HepG2 (cell line): ENCODE data around the gene TMEM253. TPM values are rescaled to one million over a fixed set of nuclear protein-coding genes. Genes with fewer than 3 reads are reported as not detected.

Source experiments
- DDIT3 ChIP-seq: sonication (generic); formaldehyde crosslinking; IDR thresholded peaks from 2 replicates; pipeline ENCODE4 v1.4.0; 2020; ENCODE audit warnings: mild to moderate bottlenecking, missing genetic modification reagents
- GPBP1L1 ChIP-seq: sonication (generic); formaldehyde crosslinking; IDR thresholded peaks from 2 replicates; pipeline ENCODE4 v1.5.0; 2020; ENCODE audit warnings: mild to moderate bottlenecking, missing genetic modification reagents
- GPN1 ChIP-seq: sonication (generic); formaldehyde crosslinking; IDR thresholded peaks from 2 replicates; pipeline ENCODE4 v1.5.1; 2020; ENCODE audit warnings: missing genetic modification reagents, borderline replicate concordance
- KAT2B ChIP-seq: fragments of 150-350 bp; IDR thresholded peaks from 2 replicates; pipeline ENCODE4 v1.6.1; 2014; ENCODE audit warnings: low read depth, low read length, borderline replicate concordance
- KDM5A ChIP-seq: fragments of 200-600 bp; sonication (generic); IDR thresholded peaks from 2 replicates; pipeline ENCODE4 v1.7.0; 2018; ENCODE audit warnings: antibody characterized with exemption, mild to moderate bottlenecking, low read length, borderline replicate concordance
- MED8 ChIP-seq: sonication (generic); formaldehyde crosslinking; IDR thresholded peaks from 2 replicates; pipeline ENCODE4 v1.8.1; 2023; ENCODE audit warnings: mild to moderate bottlenecking, missing genetic modification reagents; ENCODE audit not compliant: insufficient replicate concordance
- MEF2D ChIP-seq: sonication (generic); formaldehyde crosslinking; IDR thresholded peaks from 2 replicates; pipeline ENCODE4 v1.5.1; 2020; ENCODE audit warnings: mild to moderate bottlenecking, missing genetic modification reagents
- MEIS1 ChIP-seq: sonication (generic); formaldehyde crosslinking; IDR thresholded peaks from 2 replicates; pipeline ENCODE4 v1.9.0; 2021; ENCODE audit warnings: mild to moderate bottlenecking, missing genetic modification reagents, moderate library complexity, borderline replicate concordance
- NFIC ChIP-seq: IDR thresholded peaks from 2 replicates; pipeline ENCODE4 v1.6.1; 2012; ENCODE audit warnings: mild to moderate bottlenecking, low read length, inconsistent platforms
- ZBTB7B ChIP-seq: sonication (generic); formaldehyde crosslinking; IDR thresholded peaks from 2 replicates; pipeline ENCODE4 v1.4.0; 2020; ENCODE audit warnings: missing genetic modification reagents
- ZMYM4 ChIP-seq: sonication (generic); formaldehyde crosslinking; IDR thresholded peaks from 2 replicates; pipeline ENCODE4 v1.8.1; 2023; ENCODE audit warnings: mild to moderate bottlenecking, missing genetic modification reagents
- ZNF124 ChIP-seq: sonication (generic); formaldehyde crosslinking; IDR thresholded peaks from 2 replicates; pipeline ENCODE4 v1.4.0; 2020; ENCODE audit warnings: missing genetic modification reagents
- ZNF180 ChIP-seq: sonication (generic); formaldehyde crosslinking; IDR thresholded peaks from 2 replicates; pipeline ENCODE4 v1.4.0; 2020; ENCODE audit warnings: low read depth, missing genetic modification reagents, borderline replicate concordance
- ZNF260 ChIP-seq: sonication (generic); formaldehyde crosslinking; IDR thresholded peaks from 2 replicates; pipeline ENCODE4 v1.4.0; 2020; ENCODE audit warnings: missing genetic modification reagents, low read depth, mild to moderate bottlenecking, borderline replicate concordance
- ZNF331 ChIP-seq: sonication (generic); formaldehyde crosslinking; IDR thresholded peaks from 2 replicates; pipeline ENCODE4 v1.4.0; 2020; ENCODE audit warnings: missing genetic modification reagents
- ZNF512 ChIP-seq: sonication (generic); formaldehyde crosslinking; IDR thresholded peaks from 2 replicates; pipeline ENCODE4 v1.4.0; 2020; ENCODE audit warnings: mild to moderate bottlenecking, missing genetic modification reagents
- ZNF513 ChIP-seq: sonication (generic); formaldehyde crosslinking; conservative IDR thresholded peaks from 2 replicates; pipeline ENCODE4 v1.5.0; 2020; ENCODE audit warnings: missing genetic modification reagents
- ZNF746 ChIP-seq: sonication (generic); formaldehyde crosslinking; IDR thresholded peaks from 2 replicates; pipeline ENCODE4 v1.8.0; 2022; ENCODE audit warnings: mild to moderate bottlenecking, missing genetic modification reagents
- polyA plus RNA-seq, 8 experiments: library from polyadenylated mRNA; depleted of rRNA in 3 of 8; stranded (reverse) in 7 of 8; unstranded in 1 of 8; fragments of >200 nt; fragmentation: Illumina TruSeq in 4 of 8; extraction: Trizol in 4 of 8; gene quantifications; 2 replicates each; pipeline versions ENCODE4 v1.2.1 to v1.2.3, GENCODE V29; 2011 to 2016; ENCODE audit warnings: low read depth in 4 of 8, missing spikeins in 1 of 8, mixed read lengths in 1 of 8; ENCODE audit not compliant: insufficient read depth in 1 of 8
- total RNA-seq, 5 experiments: library from RNA; depleted of rRNA; stranded (reverse); fragments of >200 nt; fragmentation: Illumina TruSeq; extraction: Trizol; gene quantifications; 2 replicates each; pipeline ENCODE4 v1.2.3, GENCODE V29; 2016; ENCODE audit warnings: low read depth in 1 of 5
- TF ChIP-seq, protein P1 (sequence below): sonication (generic); formaldehyde crosslinking; IDR thresholded peaks from 2 replicates; pipeline ENCODE4 v1.5.1; 2020; ENCODE audit warnings: mild to moderate bottlenecking, missing genetic modification reagents, moderate library complexity
- TF ChIP-seq, protein P2 (sequence below), 2 experiments: sonication (generic) in 1 of 2; formaldehyde crosslinking in 1 of 2; IDR thresholded peaks; 2 replicates each; pipeline versions ENCODE4 v1.5.1 to v1.6.1; 2011 to 2020; ENCODE audit warnings: borderline replicate concordance in 1 of 2, low read depth in 1 of 2, low read length in 1 of 2, mild to moderate bottlenecking in 1 of 2, missing genetic modification reagents in 1 of 2, moderate library complexity in 1 of 2

The TMEM253 gene
- total and polyA plus RNA-seq, 2 of the 13 experiments (the other 11 are each of a cell fraction or from before 2014, with no cell fraction given), result 0.29 to 0.45 TPM

GRCh38 chr14:21103710-21104447, 3.0 kb downstream of the TMEM253 start (continued):
- TF ChIP-seq GPN1 (CRISPR knock-in tag) (peak; percentile 53), ZNF512 (CRISPR knock-in tag) (no peak), ZNF124 (peak; percentile 57), GPBP1L1 (CRISPR knock-in tag) (no peak), ZNF746 (CRISPR knock-in tag) (peak; percentile 94), MEIS1 (CRISPR knock-in tag) (peak; percentile 99), MED8 (CRISPR knock-in tag) (peak; percentile 96), ZMYM4 (CRISPR knock-in tag) (peak; percentile 91), ZNF260 (CRISPR knock-in tag) (no peak), DDIT3 (CRISPR knock-in tag) (no peak; the same call in 1 of the 2 replicates), MEF2D (CRISPR knock-in tag) (peak; percentile 96), KDM5A (peak; percentile 82; the same call in 1 of the 2 replicates), NFIC (no peak), ZBTB7B (CRISPR knock-in tag) (peak; percentile 90; the same call in 1 of the 2 replicates), ZNF513 (CRISPR knock-in tag) (no peak), ZNF331 (CRISPR knock-in tag) (peak; percentile 63), ZNF180 (no peak; the same call in 1 of the 2 replicates), KAT2B (no peak)
- TF ChIP-seq, protein P1, sequence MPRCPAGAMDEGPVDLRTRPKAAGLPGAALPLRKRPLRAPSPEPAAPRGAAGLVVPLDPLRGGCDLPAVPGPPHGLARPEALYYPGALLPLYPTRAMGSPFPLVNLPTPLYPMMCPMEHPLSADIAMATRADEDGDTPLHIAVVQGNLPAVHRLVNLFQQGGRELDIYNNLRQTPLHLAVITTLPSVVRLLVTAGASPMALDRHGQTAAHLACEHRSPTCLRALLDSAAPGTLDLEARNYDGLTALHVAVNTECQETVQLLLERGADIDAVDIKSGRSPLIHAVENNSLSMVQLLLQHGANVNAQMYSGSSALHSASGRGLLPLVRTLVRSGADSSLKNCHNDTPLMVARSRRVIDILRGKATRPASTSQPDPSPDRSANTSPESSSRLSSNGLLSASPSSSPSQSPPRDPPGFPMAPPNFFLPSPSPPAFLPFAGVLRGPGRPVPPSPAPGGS (CRISPR knock-in tag), result peak; percentile 99
- TF ChIP-seq, protein P2, sequence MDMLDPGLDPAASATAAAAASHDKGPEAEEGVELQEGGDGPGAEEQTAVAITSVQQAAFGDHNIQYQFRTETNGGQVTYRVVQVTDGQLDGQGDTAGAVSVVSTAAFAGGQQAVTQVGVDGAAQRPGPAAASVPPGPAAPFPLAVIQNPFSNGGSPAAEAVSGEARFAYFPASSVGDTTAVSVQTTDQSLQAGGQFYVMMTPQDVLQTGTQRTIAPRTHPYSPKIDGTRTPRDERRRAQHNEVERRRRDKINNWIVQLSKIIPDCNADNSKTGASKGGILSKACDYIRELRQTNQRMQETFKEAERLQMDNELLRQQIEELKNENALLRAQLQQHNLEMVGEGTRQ (IDR thresholded peaks at IDR 0.05; ENCODE audit: low read depth, low read length), result no peak
- TF ChIP-seq, protein P2 (CRISPR knock-in tag; IDR thresholded peaks at IDR 0.05; ENCODE audit: borderline replicate concordance), result peak; percentile 55; the same call in 1 of the 2 replicates
